Measurements from ENCODE around the gene TXNDC5.
"Not testable (repeated sequence)": the region's sequence is repeated elsewhere in the genome, so short reads cannot be mapped to it uniquely, and the experiment has no call there.

TXNDC5 gene

GRCh38 chr6:7914991-7915789, 4.6 kb upstream of the TXNDC5 start:
- no peak for DNase-seq (ENCODE audit: low read depth in 4 of 4, low spot score in 1 of 4)

- no peak for DNase-seq (ENCODE audit: low read depth in 4 of 4, low spot score in 1 of 4)
Measured at GRCh38 chr6:7914311-7914710, 3.7 kb upstream of the TXNDC5 start.

GRCh38 chr6:7912736-7913517, 2.3 kb upstream of the TXNDC5 start:
- no peak for DNase-seq (ENCODE audit: low read depth in 4 of 4, low spot score in 1 of 4)

GRCh38 chr6:7912024-7912423, 1.4 kb upstream of the TXNDC5 start:
- no peak for DNase-seq (ENCODE audit: low read depth in 4 of 4, low spot score in 1 of 4)

DNA sequence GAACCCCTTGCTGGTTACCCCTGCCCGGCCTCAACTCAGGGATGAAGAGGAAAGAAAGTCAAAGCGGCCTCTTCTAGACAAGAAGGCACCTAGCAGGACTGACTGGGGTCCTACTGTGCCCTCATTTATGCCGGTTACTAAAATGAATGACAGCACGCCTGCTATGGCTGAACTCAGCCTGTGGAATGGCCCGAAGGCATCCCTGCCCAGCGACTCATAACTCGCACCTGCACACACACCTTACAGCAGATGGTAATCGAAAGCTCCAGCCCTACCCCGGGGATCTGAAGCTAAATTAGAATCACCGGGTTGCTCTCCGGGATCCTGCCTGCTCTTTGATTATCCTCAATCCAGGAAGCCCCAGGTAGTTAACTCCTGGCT, 747 bp upstream of the TXNDC5 start:
- no peak for DNase-seq (ENCODE audit: low read depth in 4 of 4, low spot score in 1 of 4)

DNA sequence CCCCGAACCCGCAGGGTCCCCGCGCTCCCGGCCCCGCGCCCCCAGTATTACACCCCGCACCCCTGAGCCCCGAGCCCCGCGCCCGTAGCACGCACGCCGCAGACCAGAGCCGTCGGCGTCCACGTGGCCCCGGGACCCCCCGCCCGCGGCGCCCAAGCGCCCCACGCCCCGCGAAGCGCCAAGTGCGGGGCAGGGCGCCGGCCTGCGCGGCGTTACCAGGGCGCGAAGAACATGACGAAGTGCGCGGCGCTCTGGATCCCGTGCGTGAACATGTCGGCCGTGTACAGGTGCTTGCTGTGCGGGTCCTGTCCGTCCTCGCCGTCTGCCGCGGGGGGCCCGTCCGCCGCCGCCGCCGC, 312 bp downstream of the TXNDC5 start:
- DNase-seq (ENCODE audit: low read depth in 4 of 4, low spot score in 1 of 4): no peak

- DNase-seq (ENCODE audit: low read depth in 4 of 4, low spot score in 1 of 4): peak in 2 of 4 experiments; percentile 42 to 43
Measured at GRCh38 chr6:7909323-7910276, 988 bp downstream of the TXNDC5 start.

GRCh38 chr6:7907159-7907558, 3.4 kb downstream of the TXNDC5 start:
- DNase-seq (ENCODE audit: low read depth in 4 of 4, low spot score in 1 of 4): no peak

GRCh38 chr6:7906741-7907140, 3.8 kb downstream of the TXNDC5 start:
- no peak for DNase-seq (ENCODE audit: low read depth in 4 of 4, low spot score in 1 of 4)

DNA sequence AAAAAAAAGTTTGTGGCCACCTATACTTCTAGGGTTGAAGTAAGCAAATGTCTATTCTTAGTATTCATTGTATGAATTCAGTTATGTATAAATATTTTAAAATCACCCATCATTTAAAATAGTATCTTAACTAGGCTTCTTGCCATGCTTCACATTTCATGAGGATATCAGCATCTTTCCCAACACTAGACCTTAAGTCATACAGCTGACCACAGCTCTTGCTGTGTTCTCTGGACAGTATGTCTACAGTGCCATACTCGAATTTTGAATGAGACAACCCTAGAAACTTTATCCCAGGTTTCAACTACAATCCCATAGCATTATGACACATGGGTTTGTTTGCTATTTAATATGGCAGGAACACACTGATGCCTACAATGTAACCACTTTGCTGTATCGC, 5.2 kb downstream of the TXNDC5 start:
- no peak for DNase-seq (ENCODE audit: low read depth in 4 of 4, low spot score in 1 of 4)

DNA sequence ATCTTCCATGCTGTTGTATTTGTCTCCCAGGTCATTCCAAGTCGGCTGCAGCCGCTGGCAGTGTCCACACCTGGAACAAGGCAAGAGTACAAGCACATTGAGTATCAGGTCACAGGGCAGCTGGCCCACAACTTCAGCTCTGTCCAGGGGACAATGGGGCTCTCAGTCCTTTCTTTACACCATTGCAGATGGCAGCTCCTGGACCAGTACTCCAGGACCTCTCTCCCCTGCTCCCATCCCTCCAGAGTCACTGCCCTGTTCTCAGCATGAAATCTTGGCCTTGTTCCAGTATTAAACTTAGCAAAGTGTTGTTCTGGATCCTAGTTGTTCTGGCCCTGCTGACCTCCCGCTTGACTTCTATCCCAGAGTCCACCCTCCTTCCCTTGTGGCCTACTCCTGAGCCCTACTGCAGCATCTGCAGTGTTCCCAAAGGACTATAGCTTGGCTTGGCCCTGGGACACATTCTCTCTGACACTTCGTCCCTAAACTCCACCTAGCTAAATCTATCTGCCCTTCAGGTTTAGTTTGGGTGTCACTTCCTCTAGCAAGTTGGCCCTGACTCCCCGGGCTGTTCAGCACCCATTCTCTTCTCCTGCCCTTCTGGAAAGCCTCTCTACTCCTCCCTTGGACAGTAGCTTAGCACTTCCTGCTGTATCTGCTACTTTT, 5.8 kb downstream of the TXNDC5 start:
- DNase-seq (ENCODE audit: low read depth in 4 of 4, low spot score in 1 of 4): no peak

DNA sequence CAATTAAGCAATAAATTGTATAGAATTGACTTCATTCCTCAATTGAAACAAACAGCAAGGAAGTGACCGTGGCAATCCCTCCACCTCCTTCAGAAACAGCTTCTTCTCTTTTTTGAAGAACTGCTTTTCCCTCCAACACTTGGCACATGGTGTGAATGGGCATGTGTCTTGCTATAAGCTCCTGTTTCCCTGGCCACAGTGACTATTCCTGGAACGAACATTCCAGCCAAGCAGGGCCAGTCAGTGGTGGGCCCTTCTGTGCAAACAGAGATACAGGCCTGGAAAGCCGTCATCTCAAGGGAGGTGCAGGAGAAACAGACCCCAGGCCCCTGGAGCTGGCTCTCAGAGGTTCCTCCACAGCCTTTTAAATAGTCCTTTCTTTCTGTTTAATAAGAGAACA, 6.9 kb downstream of the TXNDC5 start:
- DNase-seq (ENCODE audit: low read depth in 4 of 4, low spot score in 1 of 4): no peak

GRCh38 chr6:7902867-7903266, 7.7 kb downstream of the TXNDC5 start:
- DNase-seq (ENCODE audit: low read depth in 4 of 4, low spot score in 1 of 4): no peak

DNA sequence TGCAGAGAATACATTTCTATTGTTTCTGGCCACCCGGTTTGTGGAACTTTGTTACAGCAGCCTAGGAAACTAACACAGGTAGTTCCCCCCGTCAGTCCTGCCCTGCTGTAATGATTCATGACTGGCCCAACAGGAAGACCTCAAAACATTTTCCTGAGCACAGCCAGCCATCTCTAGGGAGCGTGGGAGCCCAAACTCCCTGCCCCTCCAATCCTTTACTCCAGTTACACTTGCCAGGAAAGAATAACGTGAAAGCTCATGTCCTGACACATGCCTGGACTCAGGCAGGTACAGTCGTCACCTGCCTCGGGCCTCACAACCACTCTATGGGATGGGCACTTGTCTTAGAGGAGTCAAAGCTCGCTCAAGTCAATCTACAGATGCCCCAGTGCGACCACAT, 8.4 kb downstream of the TXNDC5 start:
- no peak for DNase-seq (ENCODE audit: low read depth in 4 of 4, low spot score in 1 of 4)

GRCh38 chr6:7901780-7902179, 8.8 kb downstream of the TXNDC5 start:
- DNase-seq (ENCODE audit: low read depth in 4 of 4, low spot score in 1 of 4): no peak

- DNase-seq (ENCODE audit: low read depth in 4 of 4, low spot score in 1 of 4): no peak
Measured at GRCh38 chr6:7901056-7901455, 9.5 kb downstream of the TXNDC5 start.

GRCh38 chr6:7900621-7901020, 10.0 kb downstream of the TXNDC5 start:
- DNase-seq (ENCODE audit: low read depth in 4 of 4, low spot score in 1 of 4): no peak

- DNase-seq (ENCODE audit: low read depth in 4 of 4, low spot score in 1 of 4): no peak
Measured at GRCh38 chr6:7899889-7900213, 10.7 kb downstream of the TXNDC5 start.

DNA sequence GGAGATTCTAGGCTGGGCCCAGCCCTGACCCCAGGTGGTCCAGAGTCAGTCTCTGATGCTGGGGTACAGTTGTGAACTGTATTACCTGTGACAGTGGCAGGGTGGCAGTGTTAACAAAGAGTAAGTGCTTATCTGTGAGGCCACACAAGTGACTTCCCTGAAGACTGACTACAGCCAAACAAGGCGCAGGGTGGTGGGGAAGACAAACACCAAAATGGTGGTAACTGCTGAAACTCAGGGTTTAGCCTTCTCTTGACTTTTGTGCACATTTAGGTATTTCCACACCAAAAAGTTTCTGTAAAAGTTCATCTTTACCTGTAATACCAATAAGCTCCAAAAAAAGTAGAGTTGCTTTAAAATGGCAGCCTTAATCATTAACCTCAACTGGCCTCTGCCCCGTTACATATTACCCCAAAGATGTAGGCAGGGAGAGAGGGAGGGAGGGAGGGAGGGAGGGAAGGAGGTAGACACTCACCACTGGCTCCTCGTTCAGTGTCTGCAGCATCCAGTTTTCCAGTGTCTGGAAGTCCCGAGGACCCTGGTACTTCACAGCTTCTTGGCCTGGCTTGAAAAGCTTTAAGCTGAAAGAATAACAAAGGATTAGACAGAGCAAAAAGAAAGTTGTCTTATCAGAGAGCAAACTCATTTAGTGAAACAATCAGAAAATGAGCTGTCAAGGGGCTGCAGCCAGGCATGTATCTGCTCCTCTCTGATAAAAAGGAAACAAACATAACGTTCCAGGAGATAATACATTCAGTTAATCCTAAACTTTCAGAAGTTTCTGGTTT, 11.3 kb downstream of the TXNDC5 start:
- no peak for DNase-seq (ENCODE audit: low read depth in 4 of 4, low spot score in 1 of 4)

DNA sequence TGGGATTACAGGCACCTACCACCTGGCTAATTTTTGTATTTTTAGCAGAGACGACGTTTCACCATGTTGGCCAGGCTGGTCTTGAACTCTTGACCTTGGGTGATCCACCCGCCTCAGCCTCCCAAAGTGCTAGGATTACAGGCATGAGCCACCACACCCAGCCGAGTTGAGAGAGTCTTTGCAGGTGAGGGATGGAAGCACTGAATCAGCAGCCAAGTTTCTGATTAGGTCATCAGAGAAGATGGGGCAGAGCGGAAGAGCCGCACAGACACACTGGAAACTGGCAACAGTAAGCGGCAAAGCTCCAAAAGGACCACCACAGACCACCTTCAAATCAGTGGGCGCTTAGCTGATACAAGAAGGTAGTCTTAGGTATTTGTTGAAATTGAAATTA, 12.4 kb downstream of the TXNDC5 start:
- DNase-seq (ENCODE audit: low read depth in 4 of 4, low spot score in 1 of 4): not testable (repeated sequence)

Data from stimulated activated CD4-positive, alpha-beta T cell treated with anti-CD3 and anti-CD28 coated beads, Interleukin-1b, Interleukin-23, amount 100 ng/mL, for 24 hours (primary cell).